HEK293 (cell line): ENCODE results near the gene TMEM150B.

Source experiments
- GLIS1 ChIP-seq: fragments of 450-650 bp; formaldehyde crosslinking; IDR thresholded peaks from 2 replicates; pipeline ENCODE4 v1.5.1; 2016; ENCODE audit warnings: missing biosample characterization, missing genetic modification characterization
- HOXA7 ChIP-seq: sonication (generic); formaldehyde crosslinking; IDR thresholded peaks from 2 replicates; pipeline ENCODE4 v1.8.1; 2022; ENCODE audit warnings: missing genetic modification reagents, borderline replicate concordance
- KLF10 ChIP-seq: fragments of 450-650 bp; IDR thresholded peaks from 2 replicates; pipeline ENCODE4 v1.5.1; 2018; ENCODE audit warnings: missing biosample characterization, mild to moderate bottlenecking, missing genetic modification characterization
- MYNN ChIP-seq: fragments of 450-650 bp; formaldehyde crosslinking; IDR thresholded peaks from 2 replicates; pipeline ENCODE4 v1.5.1; 2016; ENCODE audit warnings: missing biosample characterization, missing genetic modification characterization, borderline replicate concordance
- PATZ1 ChIP-seq: fragments of 450-650 bp; formaldehyde crosslinking; IDR thresholded peaks from 2 replicates; pipeline ENCODE4 v1.5.1; 2016; ENCODE audit warnings: missing biosample characterization, missing genetic modification characterization
- PRDM2 ChIP-seq: fragments of 450-650 bp; formaldehyde crosslinking; IDR thresholded peaks from 2 replicates; pipeline ENCODE4 v1.5.1; 2016; ENCODE audit warnings: missing biosample characterization, missing genetic modification characterization, borderline replicate concordance
- YY1 ChIP-seq: fragments of 450-650 bp; formaldehyde crosslinking; IDR thresholded peaks from 2 replicates; pipeline ENCODE4 v1.5.1; 2018; ENCODE audit warnings: missing biosample characterization, missing genetic modification characterization
- ZBTB1 ChIP-seq: fragments of 450-650 bp; formaldehyde crosslinking; IDR thresholded peaks from 2 replicates; pipeline ENCODE4 v1.5.1; 2016; ENCODE audit warnings: missing biosample characterization, missing genetic modification characterization
- ZNF10 ChIP-seq: fragments of 450-650 bp; formaldehyde crosslinking; IDR thresholded peaks from 2 replicates; pipeline ENCODE4 v1.5.1; 2017; ENCODE audit warnings: missing biosample characterization, missing genetic modification characterization
- ZNF211 ChIP-seq: fragments of 450-650 bp; formaldehyde crosslinking; IDR thresholded peaks from 2 replicates; pipeline ENCODE4 v1.5.1; 2016; ENCODE audit warnings: low read depth, missing biosample characterization, missing genetic modification characterization
- ZNF23 ChIP-seq: fragments of 450-650 bp; formaldehyde crosslinking; IDR thresholded peaks from 2 replicates; pipeline ENCODE4 v1.5.1; 2016; ENCODE audit warnings: missing biosample characterization, missing genetic modification characterization, borderline replicate concordance
- ZNF26 ChIP-seq: fragments of 450-650 bp; formaldehyde crosslinking; IDR thresholded peaks from 2 replicates; pipeline ENCODE4 v1.5.1; 2016; ENCODE audit warnings: missing biosample characterization, missing genetic modification characterization
- ZNF280C ChIP-seq: fragments of 450-650 bp; formaldehyde crosslinking; IDR thresholded peaks from 2 replicates; pipeline ENCODE4 v1.5.1; 2016; ENCODE audit warnings: missing biosample characterization, missing genetic modification characterization
- ZNF518A ChIP-seq: fragments of 450-650 bp; formaldehyde crosslinking; conservative IDR thresholded peaks from 2 replicates; pipeline ENCODE4 v1.5.1; 2016; ENCODE audit warnings: low read depth, missing biosample characterization, missing genetic modification characterization
- ZNF521 ChIP-seq: fragments of 450-650 bp; formaldehyde crosslinking; IDR thresholded peaks from 2 replicates; pipeline ENCODE4 v1.5.1; 2017; ENCODE audit warnings: missing biosample characterization, mild to moderate bottlenecking, missing genetic modification characterization
- ZNF580 ChIP-seq: fragments of 450-650 bp; formaldehyde crosslinking; IDR thresholded peaks from 2 replicates; pipeline ENCODE4 v1.5.1; 2016; ENCODE audit warnings: missing biosample characterization, missing genetic modification characterization
- ZNF664 ChIP-seq: fragments of 450-650 bp; formaldehyde crosslinking; IDR thresholded peaks from 2 replicates; pipeline ENCODE4 v1.5.1; 2016; ENCODE audit warnings: missing biosample characterization, missing genetic modification characterization
- ZSCAN18 ChIP-seq: fragments of 450-650 bp; formaldehyde crosslinking; IDR thresholded peaks from 2 replicates; pipeline ENCODE4 v1.5.1; 2016; ENCODE audit warnings: missing biosample characterization, missing genetic modification characterization

Gene TMEM150B

GRCh38 chr19:55345818-55346724 is 20.9 kb upstream of the TMEM150B start (continued):
- TF ChIP-seq ZBTB1 (tag by site-specific recombination) (no peak), ZNF664 (no peak), ZNF580 (tag by site-specific recombination) (no peak), ZNF280C (tag by site-specific recombination) (no peak), MYNN (tag by site-specific recombination) (no peak), ZSCAN18 (tag by site-specific recombination) (no peak), ZNF211 (tag by site-specific recombination) (no peak), ZNF26 (tag by site-specific recombination) (no peak), PRDM2 (tag by site-specific recombination) (no peak), PATZ1 (peak; percentile 66), ZNF518A (no peak), GLIS1 (tag by site-specific recombination) (peak; percentile 64), KLF10 (tag by site-specific recombination) (peak; percentile 54; the same call in 1 of the 2 replicates), ZNF23 (tag by site-specific recombination) (no peak), YY1 (tag by site-specific recombination) (no peak), HOXA7 (no peak), ZNF521 (tag by site-specific recombination) (no peak), ZNF10 (tag by site-specific recombination) (peak; percentile 71; the same call in 1 of the 2 replicates)
